Transverse colon (tissue), 4 donors: ENCODE results near the gene TCF20.

Source experiments
- CTCF ChIP-seq, 5 experiments: fragments of 200-600 bp in 3 of 5; fragments of 450-650 bp in 2 of 5; sonication (generic) in 3 of 5; IDR thresholded peaks; 1 replicate in 2 of 5; 2 replicates in 3 of 5; pipeline ENCODE4 v1.5.1; 2016 to 2017; ENCODE audit warnings: antibody characterized with exemption in 5 of 5, inconsistent platforms in 3 of 5, mild to moderate bottlenecking in 2 of 5, moderate library complexity in 1 of 5
- POLR2AphosphoS5 ChIP-seq, 3 donors: sonication (generic); formaldehyde crosslinking; IDR thresholded peaks; one replicate each; pipeline ENCODE4 v1.6.1; 2016; ENCODE audit warnings: antibody characterized with exemption in 3 of 3

- TF ChIP-seq CTCF (IDR thresholded peaks at IDR 0.05) (no peak), POLR2AphosphoS5 (IDR thresholded peaks at IDR 0.05) (no peak)
These were observed 14.3 kb upstream of the TCF20 start for GRCh38 chr22:42284643-42285181.
